ENCODE measurements around the gene CFAP221. TPM values are rescaled to one million over a fixed set of nuclear protein-coding genes. Genes with fewer than 3 reads are reported as not detected.

Gene CFAP221
- total RNA-seq, 1 experiment from 2014 or later, result 0.20 TPM

DNA sequence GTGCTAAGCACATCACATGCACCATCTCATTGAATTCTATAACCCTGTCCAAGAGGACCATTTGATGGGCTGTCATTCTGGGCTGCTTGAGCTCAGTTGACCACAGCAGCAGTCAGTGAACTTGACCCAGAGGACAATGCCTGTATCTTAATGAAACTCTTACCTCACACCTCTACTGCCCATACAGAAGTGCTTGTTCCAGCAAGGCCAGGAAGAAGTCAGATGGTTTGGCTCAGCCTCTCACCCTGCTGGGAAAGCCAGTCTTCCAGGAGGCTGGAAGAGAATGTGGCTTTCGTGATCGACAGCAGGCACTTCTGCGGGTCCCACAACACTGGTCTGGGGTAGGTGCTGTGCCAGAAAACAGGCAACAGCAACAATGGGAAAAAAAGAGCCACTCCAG is 47.3 kb downstream of the CFAP221 start:
- H3K27ac ChIP-seq (ENCODE audit: insufficient read length, low read depth, low read length), result no peak overlapping the region
- no peak overlapping the region for H4K8ac ChIP-seq (replicated peaks; ENCODE audit: insufficient read length, low read depth, low read length)
- no peak overlapping the region; the same call in 1 of the 2 replicates for H3K14ac ChIP-seq (ENCODE audit: insufficient read depth, low read length)
- H3K56ac ChIP-seq (ENCODE audit: insufficient read length, low read depth, low read length), result no peak overlapping the region
- no peak overlapping the region for H2BK15ac ChIP-seq (ENCODE audit: low read depth, low read length)
- no peaks in the 10 kb centered on the region for H3K9me3 Mint-ChIP-seq
- H3K23ac ChIP-seq (ENCODE audit: insufficient read length, low read depth, low read length), result no peak overlapping the region
- H3K27me3 ChIP-seq (ENCODE audit: insufficient read depth, low read length), result no peaks in the 10 kb centered on the region
- H3K9ac ChIP-seq (ENCODE audit: extremely low read depth, insufficient read length, low read length), result no peak overlapping the region
- TF ChIP-seq, protein P1, sequence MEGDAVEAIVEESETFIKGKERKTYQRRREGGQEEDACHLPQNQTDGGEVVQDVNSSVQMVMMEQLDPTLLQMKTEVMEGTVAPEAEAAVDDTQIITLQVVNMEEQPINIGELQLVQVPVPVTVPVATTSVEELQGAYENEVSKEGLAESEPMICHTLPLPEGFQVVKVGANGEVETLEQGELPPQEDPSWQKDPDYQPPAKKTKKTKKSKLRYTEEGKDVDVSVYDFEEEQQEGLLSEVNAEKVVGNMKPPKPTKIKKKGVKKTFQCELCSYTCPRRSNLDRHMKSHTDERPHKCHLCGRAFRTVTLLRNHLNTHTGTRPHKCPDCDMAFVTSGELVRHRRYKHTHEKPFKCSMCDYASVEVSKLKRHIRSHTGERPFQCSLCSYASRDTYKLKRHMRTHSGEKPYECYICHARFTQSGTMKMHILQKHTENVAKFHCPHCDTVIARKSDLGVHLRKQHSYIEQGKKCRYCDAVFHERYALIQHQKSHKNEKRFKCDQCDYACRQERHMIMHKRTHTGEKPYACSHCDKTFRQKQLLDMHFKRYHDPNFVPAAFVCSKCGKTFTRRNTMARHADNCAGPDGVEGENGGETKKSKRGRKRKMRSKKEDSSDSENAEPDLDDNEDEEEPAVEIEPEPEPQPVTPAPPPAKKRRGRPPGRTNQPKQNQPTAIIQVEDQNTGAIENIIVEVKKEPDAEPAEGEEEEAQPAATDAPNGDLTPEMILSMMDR (conservative IDR thresholded peaks at IDR 0.05), result no peak
- no peak overlapping the region for H4K91ac ChIP-seq (ENCODE audit: insufficient read length, low read depth, low read length)
- no peak overlapping the region for H2AFZ ChIP-seq (ENCODE audit: low read length)
- H3K27me3 Mint-ChIP-seq (ENCODE audit: low read depth), result peaks cover 4% of the 10 kb centered on the region; the same call in 1 of the 2 replicates
- no peak overlapping the region for H3K4ac ChIP-seq (ENCODE audit: low read depth, low read length)
- no peak overlapping the region for H4K5ac ChIP-seq (ENCODE audit: insufficient read length, low read depth, low read length)
- no peak overlapping the region for H3K18ac ChIP-seq (ENCODE audit: insufficient read length, low read depth, low read length)
- no peaks in the 10 kb centered on the region for H4K20me1 ChIP-seq (ENCODE audit: control insufficient read depth, insufficient read depth, insufficient read length)
- no peak overlapping the region for H2BK5ac ChIP-seq (ENCODE audit: insufficient read length, low read length)
- no peak for DNase-seq
- no peaks in the 10 kb centered on the region for H3K79me1 ChIP-seq (ENCODE audit: insufficient read depth, low read depth, low read length, poor library complexity, severe bottlenecking)
- no peaks in the 10 kb centered on the region for H3K36me3 Mint-ChIP-seq (ENCODE audit: insufficient read depth in 1 of 3, low read depth in 3 of 3)
- H2BK12ac ChIP-seq (ENCODE audit: insufficient read length, low read depth, low read length), result no peak overlapping the region
- H3K4me1 ChIP-seq (ENCODE audit: insufficient read depth, low read length), result no peaks in the 10 kb centered on the region
- H3T11ph ChIP-seq (ENCODE audit: low read length), result no peak overlapping the region
- no peaks in the 10 kb centered on the region for H3K79me2 ChIP-seq (ENCODE audit: insufficient read depth, low read length)
- no peaks in the 10 kb centered on the region for H3K23me2 ChIP-seq (ENCODE audit: insufficient read length, low read depth, low read length, poor library complexity, severe bottlenecking)
- H2BK20ac ChIP-seq (ENCODE audit: low read depth, low read length, poor library complexity, severe bottlenecking), result no peak overlapping the region
- H2AK5ac ChIP-seq (ENCODE audit: insufficient read length, low read length), result no peak overlapping the region
- peaks cover 0 to 2% of the 10 kb centered on the region in 2 experiments; a peak in 1 of 4 replicates for H3K4me1 Mint-ChIP-seq
- no peaks in the 10 kb centered on the region for H3K9me3 ChIP-seq (ENCODE audit: control insufficient read depth, low read depth, low read length)
- no peak overlapping the region for H3K4me3 Mint-ChIP-seq
- H2BK120ac ChIP-seq (ENCODE audit: low read depth, low read length, poor library complexity, severe bottlenecking), result no peak overlapping the region
- no peak overlapping the region for H3K4me2 ChIP-seq (ENCODE audit: insufficient read depth, insufficient read length, low read length)
- no CpG with 5 or more reads among the region's 3 CpGs for WGBS (ENCODE audit: extremely low coverage, insufficient read length, low lambda C conversion rate)
- no peak overlapping the region for H3K27ac Mint-ChIP-seq

Data from H9 (cell line).